Measurements from ENCODE around the gene DDX10.
"Not testable (repeated sequence)": the region's sequence is repeated elsewhere in the genome, so short reads cannot be mapped to it uniquely, and the experiment has no call there.

The DDX10 gene

DNA sequence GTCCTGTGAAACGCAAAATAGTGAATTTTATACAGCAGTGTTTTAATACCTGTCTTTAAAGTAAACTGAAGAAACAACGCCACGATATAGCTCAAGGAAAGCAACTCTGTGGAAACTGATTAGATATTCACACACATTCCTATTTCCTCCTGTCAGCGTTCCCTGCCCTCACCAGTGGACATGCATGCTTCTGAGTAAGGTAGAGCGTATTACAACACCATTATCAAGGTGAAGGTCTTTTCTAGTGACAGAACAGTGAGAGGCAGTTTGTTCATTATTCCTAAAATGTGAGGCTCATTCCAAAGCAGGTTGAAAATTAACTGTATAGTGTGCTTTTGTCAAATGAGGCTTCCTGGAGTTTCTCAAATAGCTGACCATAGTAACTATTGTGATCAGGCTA lies 153.1 kb downstream of the DDX10 start:
- Histone ChIP-seq H3K27ac (ENCODE audit: low read depth, low read length) (no peak overlapping the region), H3F3A (ENCODE audit: control insufficient read depth, insufficient read depth) (no peaks in the 10 kb centered on the region), H3K79me2 (ENCODE audit: control insufficient read depth, low read length) (no peaks in the 10 kb centered on the region)

DNA sequence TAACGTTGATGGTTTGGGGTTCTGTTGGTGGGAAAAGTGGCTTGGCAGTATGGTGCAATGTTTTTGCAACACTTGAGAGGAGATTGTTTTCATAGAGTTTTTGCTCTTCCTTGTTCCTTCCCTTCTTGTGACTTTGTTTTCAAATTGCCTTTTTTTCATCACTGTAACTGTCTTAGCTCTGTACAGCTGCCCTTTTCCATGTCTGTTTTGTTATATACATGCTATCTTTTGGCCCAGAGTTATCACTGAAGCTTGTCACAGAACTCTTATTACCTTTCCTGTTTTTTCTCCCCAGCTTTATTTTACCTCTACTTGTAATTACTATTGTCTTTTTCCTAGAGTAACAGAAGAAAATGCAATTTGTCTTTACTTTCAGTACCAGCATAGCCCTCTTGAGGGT lies 154.1 kb downstream of the DDX10 start:
- no peaks in the 10 kb centered on the region for H3K9me3 ChIP-seq (ENCODE audit: control insufficient read depth, insufficient read depth, low read length)
- H3K4me2 ChIP-seq (ENCODE audit: low read length): no peak overlapping the region
- H3K79me2 ChIP-seq (ENCODE audit: control insufficient read depth, low read length): no peaks in the 10 kb centered on the region
- H3K36me3 ChIP-seq (ENCODE audit: control insufficient read depth, low read length): no peaks in the 10 kb centered on the region
- H3K4me3 ChIP-seq (ENCODE audit: low read length): no peak overlapping the region
- no peaks in the 10 kb centered on the region for H3K27me3 ChIP-seq (ENCODE audit: control insufficient read depth, low read length)
- no peaks in the 10 kb centered on the region for H3K4me1 ChIP-seq (ENCODE audit: control insufficient read depth, low read length)
- no peaks in the 10 kb centered on the region for H4K20me1 ChIP-seq (ENCODE audit: control insufficient read depth, insufficient read depth, low read depth, low read length)
- TF ChIP-seq, protein P1, sequence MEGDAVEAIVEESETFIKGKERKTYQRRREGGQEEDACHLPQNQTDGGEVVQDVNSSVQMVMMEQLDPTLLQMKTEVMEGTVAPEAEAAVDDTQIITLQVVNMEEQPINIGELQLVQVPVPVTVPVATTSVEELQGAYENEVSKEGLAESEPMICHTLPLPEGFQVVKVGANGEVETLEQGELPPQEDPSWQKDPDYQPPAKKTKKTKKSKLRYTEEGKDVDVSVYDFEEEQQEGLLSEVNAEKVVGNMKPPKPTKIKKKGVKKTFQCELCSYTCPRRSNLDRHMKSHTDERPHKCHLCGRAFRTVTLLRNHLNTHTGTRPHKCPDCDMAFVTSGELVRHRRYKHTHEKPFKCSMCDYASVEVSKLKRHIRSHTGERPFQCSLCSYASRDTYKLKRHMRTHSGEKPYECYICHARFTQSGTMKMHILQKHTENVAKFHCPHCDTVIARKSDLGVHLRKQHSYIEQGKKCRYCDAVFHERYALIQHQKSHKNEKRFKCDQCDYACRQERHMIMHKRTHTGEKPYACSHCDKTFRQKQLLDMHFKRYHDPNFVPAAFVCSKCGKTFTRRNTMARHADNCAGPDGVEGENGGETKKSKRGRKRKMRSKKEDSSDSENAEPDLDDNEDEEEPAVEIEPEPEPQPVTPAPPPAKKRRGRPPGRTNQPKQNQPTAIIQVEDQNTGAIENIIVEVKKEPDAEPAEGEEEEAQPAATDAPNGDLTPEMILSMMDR (IDR thresholded peaks at IDR 0.05; ENCODE audit: low read depth, low read length, poor library complexity, severe bottlenecking): no peak
- TF ChIP-seq EZH2phosphoT487 (IDR thresholded peaks at IDR 0.05; ENCODE audit: borderline replicate concordance, low read length): no peak
- no peaks in the 10 kb centered on the region for H3K9me2 ChIP-seq (replicated peaks; ENCODE audit: control insufficient read depth, low read length)
- H3K27ac ChIP-seq (ENCODE audit: low read depth, low read length): no peak overlapping the region
- H3F3A ChIP-seq (ENCODE audit: control insufficient read depth, insufficient read depth): no peaks in the 10 kb centered on the region

More for the DNA sequence above, 153.1 kb downstream of the DDX10 start:
- no peaks in the 10 kb centered on the region for H3K4me1 ChIP-seq (ENCODE audit: control insufficient read depth, low read length)
- H3K36me3 ChIP-seq (ENCODE audit: control insufficient read depth, low read length): no peaks in the 10 kb centered on the region
- no peak overlapping the region for H3K4me2 ChIP-seq (ENCODE audit: low read length)
- H3K27me3 ChIP-seq (ENCODE audit: control insufficient read depth, low read length): no peaks in the 10 kb centered on the region
- H3K4me3 ChIP-seq (ENCODE audit: low read length): no peak overlapping the region
- TF ChIP-seq, protein P1 (IDR thresholded peaks at IDR 0.05; ENCODE audit: low read depth, low read length, poor library complexity, severe bottlenecking): no peak
- no peak for TF ChIP-seq EZH2phosphoT487 (IDR thresholded peaks at IDR 0.05; ENCODE audit: borderline replicate concordance, low read length)
- H3K9me2 ChIP-seq (replicated peaks; ENCODE audit: control insufficient read depth, low read length): no peaks in the 10 kb centered on the region
- H3K9me3 ChIP-seq (ENCODE audit: control insufficient read depth, insufficient read depth, low read length): no peaks in the 10 kb centered on the region
- no peaks in the 10 kb centered on the region for H4K20me1 ChIP-seq (ENCODE audit: control insufficient read depth, insufficient read depth, low read depth, low read length)

DNA sequence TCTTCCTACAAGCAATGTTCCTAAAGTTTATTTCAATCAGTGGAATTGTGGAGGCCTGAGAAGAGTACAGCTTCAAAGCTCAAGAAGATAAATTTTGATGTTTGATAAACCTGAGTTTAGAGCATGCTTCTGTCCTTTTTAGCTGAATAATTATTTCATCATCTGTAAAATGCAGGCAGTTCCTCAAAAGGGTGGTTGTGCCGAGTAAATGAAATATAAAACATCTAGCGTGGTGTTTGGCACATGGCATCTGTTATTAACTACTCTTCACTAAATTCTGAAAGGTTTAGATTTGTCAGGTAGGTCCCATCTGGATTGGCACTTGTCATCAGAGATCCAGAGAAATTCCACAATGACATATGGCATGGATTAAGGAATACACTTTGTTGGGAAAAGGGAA lies 155.1 kb downstream of the DDX10 start:
- no peak overlapping the region for H3K4me3 ChIP-seq (ENCODE audit: low read length)
- H3K27me3 ChIP-seq (ENCODE audit: control insufficient read depth, low read length): no peaks in the 10 kb centered on the region
- no peaks in the 10 kb centered on the region for H3K4me1 ChIP-seq (ENCODE audit: control insufficient read depth, low read length)
- TF ChIP-seq, protein P1 (IDR thresholded peaks at IDR 0.05; ENCODE audit: low read depth, low read length, poor library complexity, severe bottlenecking): no peak
- no peak for TF ChIP-seq EZH2phosphoT487 (IDR thresholded peaks at IDR 0.05; ENCODE audit: borderline replicate concordance, low read length)
- H3K79me2 ChIP-seq (ENCODE audit: control insufficient read depth, low read length): no peaks in the 10 kb centered on the region
- no peaks in the 10 kb centered on the region for H4K20me1 ChIP-seq (ENCODE audit: control insufficient read depth, insufficient read depth, low read depth, low read length)
- H3K9me3 ChIP-seq (ENCODE audit: control insufficient read depth, insufficient read depth, low read length): no peaks in the 10 kb centered on the region
- no peak overlapping the region for H3K4me2 ChIP-seq (ENCODE audit: low read length)
- no peaks in the 10 kb centered on the region for H3F3A ChIP-seq (ENCODE audit: control insufficient read depth, insufficient read depth)
- H3K27ac ChIP-seq (ENCODE audit: low read depth, low read length): no peak overlapping the region
- H3K36me3 ChIP-seq (ENCODE audit: control insufficient read depth, low read length): no peaks in the 10 kb centered on the region
- H3K9me2 ChIP-seq (replicated peaks; ENCODE audit: control insufficient read depth, low read length): no peaks in the 10 kb centered on the region

DNA sequence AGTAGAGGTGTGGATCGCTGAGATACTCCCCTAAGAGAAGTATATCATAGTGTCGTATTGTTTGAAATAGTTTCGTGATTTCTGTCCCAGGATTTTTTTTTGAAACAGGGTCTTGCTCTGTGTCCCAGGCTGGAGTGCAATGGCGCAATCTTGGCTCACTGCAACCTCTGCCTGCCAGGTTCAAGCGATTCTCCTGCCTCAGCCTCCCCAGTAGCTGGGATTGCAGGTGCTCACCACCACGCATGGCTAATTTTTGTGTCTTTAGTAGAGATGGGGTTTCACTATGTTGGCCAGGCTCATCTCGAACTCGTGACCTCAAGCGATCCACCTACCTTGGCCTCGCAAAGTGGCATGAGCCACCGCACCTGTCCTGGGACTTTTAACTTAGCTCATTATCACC lies 159.1 kb downstream of the DDX10 start:
- not testable (repeated sequence) for H3K4me1 ChIP-seq (ENCODE audit: control insufficient read depth, low read length); H3K4me3 ChIP-seq (ENCODE audit: low read length); H3K9me3 ChIP-seq (ENCODE audit: control insufficient read depth, insufficient read depth, low read length); H3F3A ChIP-seq (ENCODE audit: control insufficient read depth, insufficient read depth); H3K79me2 ChIP-seq (ENCODE audit: control insufficient read depth, low read length); H3K36me3 ChIP-seq (ENCODE audit: control insufficient read depth, low read length); H3K27me3 ChIP-seq (ENCODE audit: control insufficient read depth, low read length); H3K9me2 ChIP-seq (replicated peaks; ENCODE audit: control insufficient read depth, low read length); H3K27ac ChIP-seq (ENCODE audit: low read depth, low read length); H4K20me1 ChIP-seq (ENCODE audit: control insufficient read depth, insufficient read depth, low read depth, low read length); H3K4me2 ChIP-seq (ENCODE audit: low read length)

Measured in DOHH2 (cell line).